ENCODE results near the gene RIT2. TPM values are rescaled to one million over a fixed set of nuclear protein-coding genes. Genes with fewer than 3 reads are reported as not detected.

RIT2 gene
- polyA plus RNA-seq, 2 of the 4 experiments (the other 2 are of a cell fraction), result not detected

DNA sequence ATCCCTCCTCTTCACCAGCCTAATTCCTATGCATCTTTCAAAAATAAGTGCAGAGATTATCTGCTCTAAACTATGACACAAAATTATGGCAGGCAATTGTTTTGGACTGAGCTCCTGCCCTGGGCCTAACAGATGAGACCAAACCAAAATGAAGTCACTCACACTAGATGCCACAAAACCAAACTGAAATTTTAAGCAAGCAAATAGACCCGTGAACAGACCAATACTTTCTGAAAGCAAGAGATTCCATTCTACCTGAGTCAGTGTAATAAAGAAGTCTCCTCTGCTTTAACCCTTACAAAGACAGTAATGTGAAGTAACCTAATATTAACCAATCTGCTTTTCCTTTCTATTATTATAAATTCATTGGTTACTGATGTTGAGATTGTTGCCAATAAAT is 84.3 kb downstream of the RIT2 start:
- ATAC-seq, result no peak
- WGBS (ENCODE audit: missing lambda C conversion rate), result 0% methylated on average over 1 of the region's 1 CpG
- Histone ChIP-seq H3K9me3 (no peaks in the 10 kb centered on the region), H3K27ac (no peak overlapping the region), H3K4me3 (no peak overlapping the region), H3K4me2 (no peak overlapping the region), H3K4me1 (no peaks in the 10 kb centered on the region)
- no peak for DNase-seq (ENCODE audit: low read depth in 1 of 2, low spot score in 1 of 2)
- TF ChIP-seq POLR2A (IDR thresholded peaks at IDR 0.05; ENCODE audit: low read length) (no peak), RAD21 (conservative IDR thresholded peaks at IDR 0.05 in 1 of 2, IDR thresholded peaks at IDR 0.05 in 1 of 2) (no peak), CHD4 (IDR thresholded peaks at IDR 0.05; ENCODE audit: borderline replicate concordance) (no peak)
- FAIRE-seq, result no peak
- ChIA-PET POLR2A (no interaction called here), CTCF (no interaction called here)

DNA sequence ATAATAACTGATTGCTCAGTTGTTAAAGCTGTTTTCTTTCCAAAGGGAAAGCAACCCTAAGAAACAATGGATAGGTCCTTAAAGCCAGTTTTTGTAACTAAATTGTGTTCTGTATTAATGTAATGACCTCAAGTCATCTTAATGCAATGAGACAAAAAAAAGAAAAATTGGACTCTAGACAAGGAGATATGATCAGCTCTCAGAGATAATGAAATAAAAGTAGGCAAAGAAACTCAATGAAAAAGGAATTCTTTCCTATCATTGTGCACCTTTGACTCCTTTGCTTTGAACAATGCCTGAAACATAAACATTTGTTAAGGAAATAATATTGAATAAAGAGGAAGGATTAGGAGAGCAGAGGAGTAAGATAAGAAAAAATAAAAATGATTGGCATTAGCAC is 86.1 kb downstream of the RIT2 start:
- no peak overlapping the region for H3K27ac ChIP-seq
- DNase-seq (ENCODE audit: low read depth in 1 of 2, low spot score in 1 of 2), result no peak
- no peak for FAIRE-seq
- no peak overlapping the region for H3K4me2 ChIP-seq
- no peaks in the 10 kb centered on the region for H3K4me1 ChIP-seq
- TF ChIP-seq FOSL2 (IDR thresholded peaks at IDR 0.05), result no peak
- TF ChIP-seq FOSL2 (CRISPR knock-in tag; IDR thresholded peaks at IDR 0.05), result no peak
- no peak for TF ChIP-seq ZFP36 (IDR thresholded peaks at IDR 0.05; ENCODE audit: borderline replicate concordance, partially characterized antibody)
- no peak for TF ChIP-seq FOSB (CRISPR knock-in tag; IDR thresholded peaks at IDR 0.05)
- TF ChIP-seq ZSCAN20 (CRISPR knock-in tag; IDR thresholded peaks at IDR 0.05), result no peak
- no peak for TF ChIP-seq CHD4 (IDR thresholded peaks at IDR 0.05; ENCODE audit: borderline replicate concordance)
- TF ChIP-seq, protein P1, sequence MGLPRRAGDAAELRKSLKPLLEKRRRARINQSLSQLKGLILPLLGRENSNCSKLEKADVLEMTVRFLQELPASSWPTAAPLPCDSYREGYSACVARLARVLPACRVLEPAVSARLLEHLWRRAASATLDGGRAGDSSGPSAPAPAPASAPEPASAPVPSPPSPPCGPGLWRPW (IDR thresholded peaks at IDR 0.05), result no peak
- TF ChIP-seq RCOR1 (IDR thresholded peaks at IDR 0.05; ENCODE audit: low read depth, low read length), result no peak
- no peak for TF ChIP-seq CBX2 (IDR thresholded peaks at IDR 0.05; ENCODE audit: borderline replicate concordance, low read depth)
- TF ChIP-seq, protein P2, sequence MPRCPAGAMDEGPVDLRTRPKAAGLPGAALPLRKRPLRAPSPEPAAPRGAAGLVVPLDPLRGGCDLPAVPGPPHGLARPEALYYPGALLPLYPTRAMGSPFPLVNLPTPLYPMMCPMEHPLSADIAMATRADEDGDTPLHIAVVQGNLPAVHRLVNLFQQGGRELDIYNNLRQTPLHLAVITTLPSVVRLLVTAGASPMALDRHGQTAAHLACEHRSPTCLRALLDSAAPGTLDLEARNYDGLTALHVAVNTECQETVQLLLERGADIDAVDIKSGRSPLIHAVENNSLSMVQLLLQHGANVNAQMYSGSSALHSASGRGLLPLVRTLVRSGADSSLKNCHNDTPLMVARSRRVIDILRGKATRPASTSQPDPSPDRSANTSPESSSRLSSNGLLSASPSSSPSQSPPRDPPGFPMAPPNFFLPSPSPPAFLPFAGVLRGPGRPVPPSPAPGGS (IDR thresholded peaks at IDR 0.05), result no peak
- no peak for TF ChIP-seq RAD21 (conservative IDR thresholded peaks at IDR 0.05 in 1 of 2, IDR thresholded peaks at IDR 0.05 in 1 of 2)
- TF ChIP-seq SMC3 (IDR thresholded peaks at IDR 0.05), result no peak
- TF ChIP-seq BHLHE40 (IDR thresholded peaks at IDR 0.05; ENCODE audit: low read depth, low read length), result no peak
- ChIA-PET CTCF (no interaction called here), POLR2A (no interaction called here)
- ATAC-seq, result no peak
- no peak overlapping the region for H3K4me3 ChIP-seq
- no peaks in the 10 kb centered on the region for H3K9me3 ChIP-seq

DNA sequence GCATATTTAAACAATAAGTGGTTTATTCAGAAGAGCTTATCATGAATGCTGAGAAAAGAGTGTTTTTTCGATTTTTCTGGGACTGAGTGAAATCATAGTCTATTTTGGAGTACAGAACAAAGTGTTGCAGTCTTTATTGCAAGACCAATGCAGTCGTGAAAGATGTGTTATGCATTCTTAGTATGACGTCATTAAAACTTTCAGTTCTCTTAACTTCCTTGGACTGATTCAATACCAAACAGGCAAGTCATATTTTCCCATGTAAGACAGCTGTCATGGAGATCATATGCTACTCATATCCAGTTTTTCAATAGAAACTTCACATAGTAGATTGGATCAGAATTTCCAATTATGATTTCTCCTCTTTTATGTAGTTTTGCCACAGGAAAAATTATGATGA is 92.6 kb downstream of the RIT2 start:
- ATAC-seq (no peak), FAIRE-seq (no peak), DNase-seq (ENCODE audit: low read depth in 1 of 2, low spot score in 1 of 2) (no peak)
- Histone ChIP-seq H3K9me3 (no peaks in the 10 kb centered on the region), H3K4me2 (no peak overlapping the region), H3K4me3 (no peak overlapping the region), H3K27ac (no peak overlapping the region), H3K4me1 (no peaks in the 10 kb centered on the region)
- ChIA-PET POLR2A (no interaction called here), CTCF (no interaction called here)
- WGBS (ENCODE audit: missing lambda C conversion rate), result 0% methylated on average over 3 of the region's 3 CpGs
- TF ChIP-seq, protein P3, sequence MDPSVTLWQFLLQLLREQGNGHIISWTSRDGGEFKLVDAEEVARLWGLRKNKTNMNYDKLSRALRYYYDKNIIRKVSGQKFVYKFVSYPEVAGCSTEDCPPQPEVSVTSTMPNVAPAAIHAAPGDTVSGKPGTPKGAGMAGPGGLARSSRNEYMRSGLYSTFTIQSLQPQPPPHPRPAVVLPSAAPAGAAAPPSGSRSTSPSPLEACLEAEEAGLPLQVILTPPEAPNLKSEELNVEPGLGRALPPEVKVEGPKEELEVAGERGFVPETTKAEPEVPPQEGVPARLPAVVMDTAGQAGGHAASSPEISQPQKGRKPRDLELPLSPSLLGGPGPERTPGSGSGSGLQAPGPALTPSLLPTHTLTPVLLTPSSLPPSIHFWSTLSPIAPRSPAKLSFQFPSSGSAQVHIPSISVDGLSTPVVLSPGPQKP (IDR thresholded peaks at IDR 0.05; ENCODE audit: low read depth, low read length), result no peak
- TF ChIP-seq MAFK (IDR thresholded peaks at IDR 0.05; ENCODE audit: partially characterized antibody) (no peak), HOXA7 (CRISPR knock-in tag; IDR thresholded peaks at IDR 0.05) (no peak), FOSL2 (IDR thresholded peaks at IDR 0.05) (no peak), FOSL2 (CRISPR knock-in tag; IDR thresholded peaks at IDR 0.05) (no peak), SREBF2 (IDR thresholded peaks at IDR 0.05) (no peak), ESRRA (IDR thresholded peaks at IDR 0.05; ENCODE audit: borderline replicate concordance, low read length) (no peak), RARB (CRISPR knock-in tag; IDR thresholded peaks at IDR 0.05) (no peak)

DNA sequence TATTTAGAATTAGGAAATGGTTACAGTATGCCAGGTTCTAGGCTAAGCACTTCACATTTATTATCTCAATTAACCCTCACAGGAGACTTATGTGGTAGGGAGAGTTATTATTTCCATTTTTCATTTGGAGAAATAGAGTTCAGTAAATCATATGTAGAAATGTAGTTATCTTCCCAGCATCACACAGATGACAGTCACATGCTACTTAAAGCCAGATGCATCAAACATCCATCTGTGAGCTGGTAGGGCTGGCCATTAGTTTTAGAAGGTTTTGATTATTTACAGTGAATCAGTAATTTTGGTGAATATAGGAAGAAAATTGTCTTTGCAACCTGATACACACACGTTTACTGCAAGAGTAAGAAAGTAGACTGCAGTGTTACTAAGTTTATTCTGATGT is 97.9 kb downstream of the RIT2 start:
- no peak overlapping the region for H3K4me3 ChIP-seq
- ChIA-PET CTCF (no interaction called here), POLR2A (no interaction called here)
- H3K4me1 ChIP-seq, result no peaks in the 10 kb centered on the region
- H3K4me2 ChIP-seq, result no peak overlapping the region
- 5% methylated on average over 1 of the region's 1 CpG for WGBS (ENCODE audit: missing lambda C conversion rate)
- H3K27ac ChIP-seq, result no peak overlapping the region
- ATAC-seq, result no peak
- FAIRE-seq, result no peak
- no peak for DNase-seq (ENCODE audit: low read depth in 1 of 2, low spot score in 1 of 2)
- no peaks in the 10 kb centered on the region for H3K9me3 ChIP-seq
- TF ChIP-seq BHLHE40 (IDR thresholded peaks at IDR 0.05; ENCODE audit: low read depth, low read length) (no peak), CEBPB (IDR thresholded peaks at IDR 0.05) (no peak), ZFP36 (IDR thresholded peaks at IDR 0.05; ENCODE audit: borderline replicate concordance, partially characterized antibody) (no peak), POLR2AphosphoS2 (conservative IDR thresholded peaks at IDR 0.05; ENCODE audit: low read length) (no peak), SMC3 (IDR thresholded peaks at IDR 0.05) (no peak)
- TF ChIP-seq, protein P4, sequence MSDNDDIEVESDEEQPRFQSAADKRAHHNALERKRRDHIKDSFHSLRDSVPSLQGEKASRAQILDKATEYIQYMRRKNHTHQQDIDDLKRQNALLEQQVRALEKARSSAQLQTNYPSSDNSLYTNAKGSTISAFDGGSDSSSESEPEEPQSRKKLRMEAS (IDR thresholded peaks at IDR 0.05), result no peak
- TF ChIP-seq, protein P5, sequence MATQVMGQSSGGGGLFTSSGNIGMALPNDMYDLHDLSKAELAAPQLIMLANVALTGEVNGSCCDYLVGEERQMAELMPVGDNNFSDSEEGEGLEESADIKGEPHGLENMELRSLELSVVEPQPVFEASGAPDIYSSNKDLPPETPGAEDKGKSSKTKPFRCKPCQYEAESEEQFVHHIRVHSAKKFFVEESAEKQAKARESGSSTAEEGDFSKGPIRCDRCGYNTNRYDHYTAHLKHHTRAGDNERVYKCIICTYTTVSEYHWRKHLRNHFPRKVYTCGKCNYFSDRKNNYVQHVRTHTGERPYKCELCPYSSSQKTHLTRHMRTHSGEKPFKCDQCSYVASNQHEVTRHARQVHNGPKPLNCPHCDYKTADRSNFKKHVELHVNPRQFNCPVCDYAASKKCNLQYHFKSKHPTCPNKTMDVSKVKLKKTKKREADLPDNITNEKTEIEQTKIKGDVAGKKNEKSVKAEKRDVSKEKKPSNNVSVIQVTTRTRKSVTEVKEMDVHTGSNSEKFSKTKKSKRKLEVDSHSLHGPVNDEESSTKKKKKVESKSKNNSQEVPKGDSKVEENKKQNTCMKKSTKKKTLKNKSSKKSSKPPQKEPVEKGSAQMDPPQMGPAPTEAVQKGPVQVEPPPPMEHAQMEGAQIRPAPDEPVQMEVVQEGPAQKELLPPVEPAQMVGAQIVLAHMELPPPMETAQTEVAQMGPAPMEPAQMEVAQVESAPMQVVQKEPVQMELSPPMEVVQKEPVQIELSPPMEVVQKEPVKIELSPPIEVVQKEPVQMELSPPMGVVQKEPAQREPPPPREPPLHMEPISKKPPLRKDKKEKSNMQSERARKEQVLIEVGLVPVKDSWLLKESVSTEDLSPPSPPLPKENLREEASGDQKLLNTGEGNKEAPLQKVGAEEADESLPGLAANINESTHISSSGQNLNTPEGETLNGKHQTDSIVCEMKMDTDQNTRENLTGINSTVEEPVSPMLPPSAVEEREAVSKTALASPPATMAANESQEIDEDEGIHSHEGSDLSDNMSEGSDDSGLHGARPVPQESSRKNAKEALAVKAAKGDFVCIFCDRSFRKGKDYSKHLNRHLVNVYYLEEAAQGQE (IDR thresholded peaks at IDR 0.05), result no peak
